Neuron (in vitro differentiated cells): ENCODE results near the gene TPBG.
A peak's percentile ranks its signal among the peaks of the same experiment; 100 is the strongest.

Experiments used
- H2AFZ ChIP-seq: one replicate; pipeline ENCODE4 v1.6.1; 2013; ENCODE audit warnings: low read depth, mild to moderate bottlenecking, inconsistent platforms, low read length, moderate library complexity
- H3K27me3 ChIP-seq: one replicate; pipeline ENCODE4 v1.6.1; 2013; ENCODE audit warnings: low read length; ENCODE audit not compliant: insufficient read depth
- H3K36me3 ChIP-seq: one replicate; pipeline ENCODE4 v1.6.1; 2013; ENCODE audit warnings: low read length; ENCODE audit not compliant: insufficient read depth
- H3K4me1 ChIP-seq: one replicate; pipeline ENCODE4 v1.6.1; 2013; ENCODE audit warnings: low read length; ENCODE audit not compliant: insufficient read depth
- H3K4me3 ChIP-seq: 2 replicates; pipeline ENCODE4 v1.5.1; 2013; ENCODE audit warnings: mild to moderate bottlenecking, low read length, moderate library complexity
- H3K9me3 ChIP-seq: one replicate; pipeline ENCODE4 v1.6.1; 2013; ENCODE audit warnings: low read length

The TPBG gene, protein sequence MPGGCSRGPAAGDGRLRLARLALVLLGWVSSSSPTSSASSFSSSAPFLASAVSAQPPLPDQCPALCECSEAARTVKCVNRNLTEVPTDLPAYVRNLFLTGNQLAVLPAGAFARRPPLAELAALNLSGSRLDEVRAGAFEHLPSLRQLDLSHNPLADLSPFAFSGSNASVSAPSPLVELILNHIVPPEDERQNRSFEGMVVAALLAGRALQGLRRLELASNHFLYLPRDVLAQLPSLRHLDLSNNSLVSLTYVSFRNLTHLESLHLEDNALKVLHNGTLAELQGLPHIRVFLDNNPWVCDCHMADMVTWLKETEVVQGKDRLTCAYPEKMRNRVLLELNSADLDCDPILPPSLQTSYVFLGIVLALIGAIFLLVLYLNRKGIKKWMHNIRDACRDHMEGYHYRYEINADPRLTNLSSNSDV

GRCh38 chr6:82363428-82364086 lies at the start of gene TPBG:
TPBG (plus strand) TSS chr6:82363817; CDS start chr6:82364962, 1,145 bp downstream.
- Histone ChIP-seq H3K4me3 (peak within 1 kb of the TSS; percentile 58), H3K36me3 (no peaks in the 10 kb centered on the region), H3K4me1 (peaks cover 7% of the 10 kb centered on the region), H3K9me3 (no peaks in the 10 kb centered on the region), H2AFZ (peak within 1 kb of the TSS; percentile 98), H3K27me3 (peaks cover 24% of the 10 kb centered on the region)

- no peaks in the 10 kb centered on the region for H3K36me3 ChIP-seq
- no peak overlapping the region for H3K4me3 ChIP-seq
- H3K4me1 ChIP-seq, result no peaks in the 10 kb centered on the region
- no peak overlapping the region for H2AFZ ChIP-seq
- no peaks in the 10 kb centered on the region for H3K9me3 ChIP-seq
- no peaks in the 10 kb centered on the region for H3K27me3 ChIP-seq
These were observed 41.2 kb upstream of the TPBG start for GRCh38 chr6:82322386-82322785.

GRCh38 chr6:82329766-82330165 lies 33.9 kb upstream of the TPBG start:
- Histone ChIP-seq H3K4me3 (no peak overlapping the region), H3K36me3 (no peaks in the 10 kb centered on the region), H3K9me3 (no peaks in the 10 kb centered on the region), H3K4me1 (no peaks in the 10 kb centered on the region), H2AFZ (no peak overlapping the region), H3K27me3 (no peaks in the 10 kb centered on the region)

GRCh38 chr6:82330171-82330804 lies 33.3 kb upstream of the TPBG start:
- Histone ChIP-seq H3K27me3 (no peaks in the 10 kb centered on the region), H2AFZ (no peak overlapping the region), H3K36me3 (no peaks in the 10 kb centered on the region), H3K4me1 (no peaks in the 10 kb centered on the region), H3K4me3 (no peak overlapping the region), H3K9me3 (no peaks in the 10 kb centered on the region)

GRCh38 chr6:82331031-82331773 lies 32.4 kb upstream of the TPBG start:
- H3K36me3 ChIP-seq, result no peaks in the 10 kb centered on the region
- H3K4me1 ChIP-seq, result no peaks in the 10 kb centered on the region
- H3K4me3 ChIP-seq, result no peak overlapping the region
- H3K9me3 ChIP-seq, result no peaks in the 10 kb centered on the region
- no peak overlapping the region for H2AFZ ChIP-seq
- H3K27me3 ChIP-seq, result no peaks in the 10 kb centered on the region

- H3K9me3 ChIP-seq, result no peaks in the 10 kb centered on the region
- H3K27me3 ChIP-seq, result no peaks in the 10 kb centered on the region
- H2AFZ ChIP-seq, result no peak overlapping the region
- H3K36me3 ChIP-seq, result no peaks in the 10 kb centered on the region
- H3K4me3 ChIP-seq, result no peak overlapping the region
- H3K4me1 ChIP-seq, result no peaks in the 10 kb centered on the region
These were observed 29.8 kb upstream of the TPBG start for GRCh38 chr6:82333781-82334180.

DNA sequence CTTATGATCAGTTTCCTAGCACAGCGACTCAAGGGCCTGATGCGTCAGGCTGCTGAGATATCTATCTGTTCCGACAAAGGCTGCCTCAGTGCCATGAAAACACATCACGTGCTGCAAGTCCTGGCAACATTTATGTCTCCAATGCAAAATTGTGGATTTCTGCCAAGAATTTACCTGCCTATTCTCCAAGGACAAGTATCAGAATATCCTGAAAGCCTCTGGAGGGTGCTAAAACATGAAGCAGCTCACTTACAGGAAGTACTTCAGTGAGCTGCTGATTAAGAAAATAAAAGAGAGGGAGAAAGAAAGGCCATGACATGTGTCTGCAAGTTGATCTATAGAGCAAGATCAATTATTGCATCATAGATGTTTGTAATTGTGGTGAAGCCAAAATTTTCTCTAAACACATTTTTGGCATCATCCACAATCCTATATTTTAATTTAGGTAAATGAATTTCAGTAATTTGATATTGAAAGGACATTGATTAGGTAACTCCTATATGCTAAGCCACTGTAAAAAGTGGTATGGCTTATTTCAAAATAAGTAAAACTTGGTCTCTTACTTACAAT lies 25.8 kb upstream of the TPBG start:
- Histone ChIP-seq H2AFZ (no peak overlapping the region), H3K4me1 (no peaks in the 10 kb centered on the region), H3K27me3 (no peaks in the 10 kb centered on the region), H3K4me3 (no peak overlapping the region), H3K36me3 (no peaks in the 10 kb centered on the region), H3K9me3 (no peaks in the 10 kb centered on the region)

DNA sequence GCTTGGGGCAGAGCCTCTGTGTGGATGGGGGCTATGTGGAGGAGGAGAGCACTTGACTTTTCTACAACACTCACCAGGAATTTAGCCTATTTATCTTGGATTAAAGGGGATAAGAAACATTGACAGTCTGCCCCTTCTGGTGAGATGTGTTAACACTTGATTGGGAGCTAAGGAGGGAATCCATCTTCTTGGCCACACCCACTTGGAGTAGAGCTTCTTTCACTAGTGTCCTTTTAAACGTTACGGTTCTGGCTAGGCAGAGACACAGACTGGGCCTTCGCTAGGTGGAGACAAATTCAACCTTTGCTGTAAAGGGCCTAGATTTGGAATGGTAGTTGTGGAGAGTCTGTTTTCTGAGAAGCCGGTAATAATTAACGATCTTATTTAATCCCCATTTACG lies 15.5 kb upstream of the TPBG start:
- H2AFZ ChIP-seq, result no peak overlapping the region
- H3K9me3 ChIP-seq, result no peaks in the 10 kb centered on the region
- H3K36me3 ChIP-seq, result no peaks in the 10 kb centered on the region
- H3K4me1 ChIP-seq, result no peaks in the 10 kb centered on the region
- H3K4me3 ChIP-seq, result no peak overlapping the region
- no peaks in the 10 kb centered on the region for H3K27me3 ChIP-seq

- no peak overlapping the region for H2AFZ ChIP-seq
- no peaks in the 10 kb centered on the region for H3K36me3 ChIP-seq
- H3K4me1 ChIP-seq, result no peaks in the 10 kb centered on the region
- H3K4me3 ChIP-seq, result no peak overlapping the region
- peaks cover 3% of the 10 kb centered on the region for H3K27me3 ChIP-seq
- H3K9me3 ChIP-seq, result no peaks in the 10 kb centered on the region
These were observed 9.8 kb upstream of the TPBG start for GRCh38 chr6:82353848-82354247.

GRCh38 chr6:82360552-82360951 lies 3.1 kb upstream of the TPBG start:
- H3K36me3 ChIP-seq, result no peaks in the 10 kb centered on the region
- no peaks in the 10 kb centered on the region for H3K9me3 ChIP-seq
- peaks cover 7% of the 10 kb centered on the region for H3K4me1 ChIP-seq
- H3K27me3 ChIP-seq, result peaks cover 24% of the 10 kb centered on the region
- no peak overlapping the region for H3K4me3 ChIP-seq
- H2AFZ ChIP-seq, result no peak overlapping the region

- Histone ChIP-seq H3K36me3 (no peaks in the 10 kb centered on the region), H3K9me3 (no peaks in the 10 kb centered on the region), H3K27me3 (peaks cover 24% of the 10 kb centered on the region), H3K4me1 (peaks cover 7% of the 10 kb centered on the region), H2AFZ (no peak overlapping the region), H3K4me3 (no peak overlapping the region)
These were observed 2.0 kb upstream of the TPBG start for GRCh38 chr6:82361631-82362030.

- no peak overlapping the region for H3K4me3 ChIP-seq
These were observed 1.5 kb upstream of the TPBG start for GRCh38 chr6:82362144-82362543.

More at GRCh38 chr6:82362144-82362543, 1.5 kb upstream of the TPBG start:
- Histone ChIP-seq H3K9me3 (no peaks in the 10 kb centered on the region), H3K27me3 (peaks cover 24% of the 10 kb centered on the region), H3K36me3 (no peaks in the 10 kb centered on the region), H2AFZ (no peak overlapping the region), H3K4me1 (peaks cover 7% of the 10 kb centered on the region)
